Natural killer cell (primary cell): ENCODE results near the gene FAM181A. TPM values are rescaled to one million over a fixed set of nuclear protein-coding genes. Genes with fewer than 3 reads are reported as not detected.

Experiments used
- ATAC-seq, 3 donors: fragments of 150-1000 bp in 2 of 3; fragments of 200-7000 bp in 1 of 3; cut with Tn5 transposase; 1 replicate in 1 of 3; 2 replicates in 2 of 3; pipeline ENCODE4 v1.10.0; 2021; ENCODE audit warnings: mild to moderate bottlenecking in 2 of 3, moderate library complexity in 2 of 3
- DNase-seq, 2 donors: peaks; one replicate each; pipeline versions ENCODE4 v3.0.0 to v3.0.0-alpha.2; 2013 to 2021; ENCODE audit warnings: mixed read lengths in 1 of 2
- H3K27ac ChIP-seq: one replicate; pipeline ENCODE4 v1.5.1; 2013; ENCODE audit warnings: mild to moderate bottlenecking, low read length
- H3K27me3 ChIP-seq: one replicate; pipeline ENCODE4 v1.6.1; 2013; ENCODE audit warnings: low read length; ENCODE audit not compliant: control insufficient read depth, insufficient read depth
- H3K36me3 ChIP-seq: one replicate; pipeline ENCODE4 v1.6.1; 2013; ENCODE audit warnings: low read length; ENCODE audit not compliant: control insufficient read depth, insufficient read depth
- H3K4me1 ChIP-seq: one replicate; pipeline ENCODE4 v1.6.1; 2013; ENCODE audit warnings: low read length; ENCODE audit not compliant: control insufficient read depth, insufficient read depth
- H3K4me3 ChIP-seq: one replicate; pipeline ENCODE4 v1.5.1; 2013; ENCODE audit warnings: low read length
- H3K9me3 ChIP-seq: one replicate; pipeline ENCODE4 v1.6.1; 2013; ENCODE audit warnings: low read length; ENCODE audit not compliant: control insufficient read depth, insufficient read depth
- H3K27ac Mint-ChIP-seq, 2 donors: one replicate each; pipeline ENCODE4 v1.8.0; 2022; ENCODE audit warnings: mild to moderate bottlenecking in 2 of 2, mixed read lengths in 2 of 2, moderate library complexity in 1 of 2
- H3K27me3 Mint-ChIP-seq, 2 donors: one replicate each; pipeline ENCODE4 v1.8.0; 2022; ENCODE audit warnings: low read depth in 2 of 2, mixed read lengths in 2 of 2
- H3K36me3 Mint-ChIP-seq: one replicate; pipeline ENCODE4 v1.8.0; 2022; ENCODE audit warnings: mixed read lengths
- H3K4me1 Mint-ChIP-seq, 2 donors: one replicate each; pipeline ENCODE4 v1.8.0; 2022; ENCODE audit warnings: mixed read lengths in 2 of 2
- H3K4me3 Mint-ChIP-seq: one replicate; pipeline ENCODE4 v1.8.0; 2022; ENCODE audit warnings: mild to moderate bottlenecking, moderate library complexity, mixed read lengths
- H3K9me3 Mint-ChIP-seq, 2 donors: one replicate each; pipeline ENCODE4 v1.8.0; 2022; ENCODE audit warnings: mixed read lengths in 2 of 2
- CTCF ChIP-seq: fragments of 200-600 bp; IDR thresholded peaks from one replicate; pipeline ENCODE4 v1.8.0; 2022; ENCODE audit warnings: antibody characterized with exemption
- WGBS: methylation state at CpG from one replicate; pipeline ENCODE4 v1.1.7; 2013; ENCODE audit warnings: missing lambda C conversion rate; ENCODE audit not compliant: insufficient coverage; 5-methylcytosine and 5-hydroxymethylcytosine counted together
- intact Hi-C: fragments of 100-400 bp; cut with micrococcal nuclease; formaldehyde crosslinking; loops from one replicate; pipeline ENCODE4 v1.14.2; 2022
- total RNA-seq, 4 donors: library from RNA; stranded (reverse); fragments of 120-200 nt in 1 of 4; gene quantifications; one replicate each; pipeline versions ENCODE4 v1.2.3 to v1.2.4, GENCODE V29; 2013 to 2022

The FAM181A gene
- total RNA-seq, 3 donors from 2014 or later (not counting 1 experiment from before 2014, with no cell fraction given), result not detected

- H3K4me3 Mint-ChIP-seq, result peak overlapping the region; percentile 35
- H3K36me3 Mint-ChIP-seq, result no peaks in the 10 kb centered on the region
- H3K4me1 Mint-ChIP-seq, result peaks cover 29 to 31% of the 10 kb centered on the region in 2 donors
Measured at GRCh38 chr14:93977790-93978581, 50.8 kb downstream of the FAM181A start.

GRCh38 chr14:93978735-93979134 lies 51.6 kb downstream of the FAM181A start:
- 88% methylated on average over 4 of the region's 4 CpGs for WGBS
- Mint-ChIP-seq H3K9me3 (peaks cover 2% of the 10 kb centered on the region in 2 donors), H3K4me1 (peaks cover 29 to 31% of the 10 kb centered on the region in 2 donors), H3K27ac (peak overlapping the region; percentile 57 to 64), H3K36me3 (no peaks in the 10 kb centered on the region), H3K27me3 (peaks cover 8 to 12% of the 10 kb centered on the region in 2 donors), H3K4me3 (no peak overlapping the region)
- Histone ChIP-seq H3K27me3 (peaks cover 5% of the 10 kb centered on the region), H3K36me3 (no peaks in the 10 kb centered on the region), H3K27ac (no peak overlapping the region), H3K9me3 (peaks cover 14% of the 10 kb centered on the region), H3K4me1 (peaks cover 36% of the 10 kb centered on the region), H3K4me3 (no peak overlapping the region)
- TF ChIP-seq CTCF, result no peak
- ATAC-seq (peak in 1 of 3 donors; percentile 15), DNase-seq (no peak)
- intact Hi-C loops, result no loop called here

More at GRCh38 chr14:93977790-93978581, 50.8 kb downstream of the FAM181A start:
- Histone ChIP-seq H3K9me3 (peaks cover 14% of the 10 kb centered on the region), H3K27me3 (peaks cover 5% of the 10 kb centered on the region), H3K27ac (no peak overlapping the region), H3K4me1 (peaks cover 36% of the 10 kb centered on the region), H3K4me3 (no peak overlapping the region), H3K36me3 (no peaks in the 10 kb centered on the region)
- TF ChIP-seq CTCF, result no peak
- Mint-ChIP-seq H3K27me3 (peaks cover 8 to 12% of the 10 kb centered on the region in 2 donors), H3K9me3 (peaks cover 2% of the 10 kb centered on the region in 2 donors), H3K27ac (peak overlapping the region; percentile 57 to 64)
- intact Hi-C loops, result no loop called here
- DNase-seq (peak in 1 of 2 donors; percentile 91), ATAC-seq (peak; percentile 54 to 86 (median 78))
- 56% methylated on average over 9 of the region's 11 CpGs for WGBS

Other genes with a start within 250 kb of the FAM181A start
- not detected for gene PRIMA1, start 138.9 kb upstream of the FAM181A start, total RNA-seq
- gene ASB2, start 49.2 kb downstream of the FAM181A start, total RNA-seq, result 1 to 10 TPM; 3.7 to 7.2 (median 4.8) TPM
- gene CCDC197, start 70.0 kb downstream of the FAM181A start, total RNA-seq, result not detected
- under 1 TPM in 2 of 3 donors, not detected in 1; 0.09 to 0.13 TPM for gene OTUB2, start 99.0 kb downstream of the FAM181A start, total RNA-seq
- 100 to 1,000 TPM; 250 to 357 (median 296) TPM for gene DDX24, start 153.9 kb downstream of the FAM181A start, total RNA-seq
- gene IFI27L1, start 154.0 kb downstream of the FAM181A start, total RNA-seq, result 10 to 100 TPM; 10.1 to 15.1 (median 12.1) TPM
- gene IFI27, start 183.4 kb downstream of the FAM181A start, total RNA-seq, result 1 to 10 TPM in 1 of 3 donors, under 1 TPM in 2; 0.47 to 1.3 (median 0.52) TPM
- 10 to 100 TPM; 36.3 to 55.1 (median 39.8) TPM for gene IFI27L2, start 202.3 kb downstream of the FAM181A start, total RNA-seq
- under 1 TPM in 2 of 3 donors, not detected in 1; 0.52 to 0.58 TPM for gene PPP4R4, start 247.0 kb downstream of the FAM181A start, total RNA-seq